GM19324 (cell line): ENCODE measurements around the gene BAG3.
"Not testable (repeated sequence)": the region's sequence is repeated elsewhere in the genome, so short reads cannot be mapped to it uniquely, and the experiment has no call there.

Experiments used
- ATAC-seq: cut with Tn5 transposase; IDR thresholded peaks from one replicate; pipeline ENCODE4 v1.9.1; 2021; ENCODE audit warnings: mild to moderate bottlenecking, moderate library complexity; ENCODE audit not compliant: unreplicated experiment, low FRiP score

The BAG3 gene

GRCh38 chr10:119688033-119688508 lies 36.9 kb downstream of the BAG3 start:
- no peak for ATAC-seq

- no peak for ATAC-seq
These were observed 37.9 kb downstream of the BAG3 start for GRCh38 chr10:119689016-119689580.

- ATAC-seq: no peak
These were observed 40.5 kb downstream of the BAG3 start for GRCh38 chr10:119691726-119692125.

- ATAC-seq: no peak
These were observed 42.2 kb downstream of the BAG3 start for GRCh38 chr10:119693262-119693957.

- ATAC-seq: no peak
These were observed 43.4 kb downstream of the BAG3 start for GRCh38 chr10:119694608-119695007.

GRCh38 chr10:119700321-119700954 lies 49.3 kb downstream of the BAG3 start:
- no peak for ATAC-seq

GRCh38 chr10:119701861-119702260 lies 50.7 kb downstream of the BAG3 start:
- ATAC-seq: no peak

- ATAC-seq: no peak
These were observed 51.4 kb downstream of the BAG3 start for GRCh38 chr10:119702583-119702982.

GRCh38 chr10:119703903-119704508 lies 52.8 kb downstream of the BAG3 start:
- no peak for ATAC-seq

- ATAC-seq: peak; percentile 41
These were observed 54.3 kb downstream of the BAG3 start for GRCh38 chr10:119705434-119705831.

- ATAC-seq: no peak
These were observed 55.5 kb downstream of the BAG3 start for GRCh38 chr10:119706521-119707278.

- not testable (repeated sequence) for ATAC-seq
These were observed 56.2 kb downstream of the BAG3 start for GRCh38 chr10:119707331-119707730.

GRCh38 chr10:119710935-119711334 lies 59.8 kb downstream of the BAG3 start:
- ATAC-seq: not testable (repeated sequence)

GRCh38 chr10:119713744-119714483 lies 62.7 kb downstream of the BAG3 start:
- no peak for ATAC-seq

GRCh38 chr10:119714484-119714816 lies 63.3 kb downstream of the BAG3 start:
- ATAC-seq: no peak

- no peak for ATAC-seq
These were observed 64.7 kb downstream of the BAG3 start for GRCh38 chr10:119715628-119716505.

- no peak for ATAC-seq
These were observed 72.0 kb downstream of the BAG3 start for GRCh38 chr10:119723161-119723560.

- ATAC-seq: no peak
These were observed 72.4 kb downstream of the BAG3 start for GRCh38 chr10:119723624-119724023.
